A673 (cell line): ENCODE results near the gene AGMAT.

Experiments
- CTCF ChIP-seq: fragments of 300-800, 200-600 bp; sonication (generic); conservative IDR thresholded peaks from 2 replicates; pipeline ENCODE4 v1.5.1; 2017; ENCODE audit warnings: low read depth, mild to moderate bottlenecking, antibody characterized with exemption, low read length, moderate library complexity, mixed read lengths
- EZH2 ChIP-seq: fragments of 200-600 bp; sonication (generic); IDR thresholded peaks from 2 replicates; pipeline ENCODE4 v1.6.1; 2017; ENCODE audit warnings: borderline replicate concordance, low read depth, mild to moderate bottlenecking, mixed read lengths, antibody characterized with exemption, low read length; ENCODE audit not compliant: poor library complexity, severe bottlenecking

DNA sequence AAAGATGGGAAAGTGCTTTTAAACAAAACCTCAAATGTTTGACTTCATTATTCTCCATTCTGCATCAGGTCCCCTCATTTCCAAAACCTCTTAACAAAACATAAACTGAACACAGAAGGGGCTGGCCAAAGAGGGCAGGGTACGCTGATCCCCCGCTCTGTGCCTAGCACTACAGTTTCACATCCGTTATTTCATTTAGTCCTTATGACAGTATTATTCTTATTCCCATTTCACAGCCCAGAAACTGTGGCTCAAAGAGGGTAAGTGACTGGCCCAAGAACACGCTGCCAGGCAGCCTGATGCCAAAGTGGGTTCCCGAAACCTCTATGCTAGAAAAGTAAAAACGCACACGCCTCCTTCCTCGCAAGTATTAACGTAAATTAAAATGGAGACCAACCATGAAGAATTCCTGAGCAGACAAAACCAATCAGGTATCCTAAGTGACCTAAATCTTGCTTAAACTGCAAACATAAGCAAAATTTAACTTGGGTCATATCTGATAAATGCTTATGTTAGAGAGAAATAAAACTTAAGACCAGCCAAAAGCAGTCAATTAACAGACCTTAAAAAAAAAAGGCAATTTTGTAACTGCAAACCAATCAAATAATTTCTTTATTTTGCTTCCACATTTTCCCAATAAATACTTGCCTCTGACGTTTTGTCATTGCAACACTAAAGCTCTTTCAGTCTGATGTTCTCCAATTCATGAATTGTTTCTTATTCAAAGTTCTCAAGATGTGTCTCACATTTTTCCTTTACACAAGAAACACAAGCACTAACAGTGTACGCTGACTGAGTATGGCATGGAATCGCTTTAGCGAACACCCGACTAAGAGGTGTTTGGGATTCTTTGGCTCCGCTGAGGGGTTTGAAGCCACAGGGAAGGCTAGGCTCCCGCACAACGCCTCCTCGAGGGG, 61.5 kb downstream of the AGMAT start:
- TF ChIP-seq EZH2 (no peak), CTCF (no peak)
